ENCODE data around the gene FGD5. TPM values are rescaled to one million over a fixed set of nuclear protein-coding genes. Genes with fewer than 3 reads are reported as not detected.

Gene FGD5
- polyA plus RNA-seq, 1 of the 3 experiments (the other 2 are of a cell fraction), result not detected

GRCh38 chr3:14844386-14845170 is 25.8 kb downstream of the FGD5 start:
- Histone ChIP-seq H3K79me2 (ENCODE audit: insufficient read depth) (no peaks in the 10 kb centered on the region), H3K36me3 (replicated peaks in 1 of 2; ENCODE audit: control insufficient read depth in 1 of 2, insufficient read depth in 2 of 2, low read length in 1 of 2) (no peaks in the 10 kb centered on the region), H3K4me3 (ENCODE audit: low read depth in 2 of 2, low read length in 1 of 2) (no peak overlapping the region), H2AFZ (ENCODE audit: low read depth) (no peak overlapping the region), H3K9me3 (no peaks in the 10 kb centered on the region), H3K27ac (ENCODE audit: low read depth in 2 of 2, low read length in 1 of 2) (no peak overlapping the region), H3K27me3 (ENCODE audit: insufficient read depth) (no peaks in the 10 kb centered on the region; the same call in 1 of the 2 replicates), H3K4me2 (no peak overlapping the region), H3K4me1 (ENCODE audit: control insufficient read depth in 1 of 2, insufficient read depth in 2 of 2, low read depth in 1 of 2, low read length in 1 of 2) (peaks cover 0 to 33% of the 10 kb centered on the region in 2 experiments; a peak in 2 of 4 replicates), H3K9ac (no peak overlapping the region), H3K9me2 (no peaks in the 10 kb centered on the region), H3F3A (replicated peaks; ENCODE audit: insufficient read depth) (no peaks in the 10 kb centered on the region), H4K20me1 (ENCODE audit: insufficient read depth) (no peaks in the 10 kb centered on the region)
- CTCF ChIA-PET, result no interaction called here
- DNase-seq, result no peak
- TF ChIP-seq FOXJ3 (CRISPR knock-in tag; IDR thresholded peaks at IDR 0.05) (no peak), REST (IDR thresholded peaks at IDR 0.05; ENCODE audit: low read depth, low read length) (no peak)
- 41% methylated on average over 7 of the region's 7 CpGs for WGBS (ENCODE audit: low lambda C conversion rate)
- POLR2A ChIA-PET, result no interaction called here

- H3K27ac ChIP-seq (ENCODE audit: low read depth in 2 of 2, low read length in 1 of 2), result no peak overlapping the region
- H3F3A ChIP-seq (replicated peaks; ENCODE audit: insufficient read depth), result no peaks in the 10 kb centered on the region
- ChIA-PET POLR2A (no interaction called here), CTCF (no interaction called here)
- H3K27me3 ChIP-seq (ENCODE audit: insufficient read depth), result no peaks in the 10 kb centered on the region; the same call in 1 of the 2 replicates
- no peaks in the 10 kb centered on the region for H3K36me3 ChIP-seq (replicated peaks in 1 of 2; ENCODE audit: control insufficient read depth in 1 of 2, insufficient read depth in 2 of 2, low read length in 1 of 2)
- H4K20me1 ChIP-seq (ENCODE audit: insufficient read depth), result no peaks in the 10 kb centered on the region
- 12% methylated on average over 3 of the region's 3 CpGs for WGBS (ENCODE audit: low lambda C conversion rate)
- DNase-seq, result no peak
- no peaks in the 10 kb centered on the region for H3K9me3 ChIP-seq
- no peaks in the 10 kb centered on the region for H3K9me2 ChIP-seq
- H3K79me2 ChIP-seq (ENCODE audit: insufficient read depth), result no peaks in the 10 kb centered on the region
- H3K4me2 ChIP-seq, result no peak overlapping the region
- H3K4me3 ChIP-seq (ENCODE audit: low read depth in 2 of 2, low read length in 1 of 2), result no peak overlapping the region
- no peak overlapping the region for H2AFZ ChIP-seq (ENCODE audit: low read depth)
- no peak overlapping the region for H3K9ac ChIP-seq
- H3K4me1 ChIP-seq (ENCODE audit: control insufficient read depth in 1 of 2, insufficient read depth in 2 of 2, low read depth in 1 of 2, low read length in 1 of 2), result peaks cover 0 to 39% of the 10 kb centered on the region in 2 experiments; a peak in 2 of 4 replicates
- TF ChIP-seq GATA2 (CRISPR knock-in tag; IDR thresholded peaks at IDR 0.05) (no peak), EZH2phosphoT487 (IDR thresholded peaks at IDR 0.05; ENCODE audit: borderline replicate concordance, low read depth) (no peak), YY1 (IDR thresholded peaks at IDR 0.05; ENCODE audit: low read depth) (no peak), NFIC (IDR thresholded peaks at IDR 0.05; ENCODE audit: borderline replicate concordance) (no peak), ELF1 (IDR thresholded peaks at IDR 0.05) (no peak), REST (IDR thresholded peaks at IDR 0.05; ENCODE audit: low read depth, low read length) (no peak), ZBTB33 (IDR thresholded peaks at IDR 0.05; ENCODE audit: borderline replicate concordance, low read depth) (no peak), EP300 (IDR thresholded peaks at IDR 0.05; ENCODE audit: borderline replicate concordance in 1 of 2, low read depth in 1 of 2, low read length in 1 of 2) (no peak), MEF2A (IDR thresholded peaks at IDR 0.05; ENCODE audit: borderline replicate concordance, low read depth) (no peak), USF2 (IDR thresholded peaks at IDR 0.05; ENCODE audit: borderline replicate concordance, low read depth, low read length) (no peak), FOXJ3 (CRISPR knock-in tag; IDR thresholded peaks at IDR 0.05) (no peak), TEAD4 (IDR thresholded peaks at IDR 0.05; ENCODE audit: borderline replicate concordance, insufficient read depth) (no peak), PBX3 (IDR thresholded peaks at IDR 0.05) (no peak)
Measured at GRCh38 chr3:14845180-14845579, 26.4 kb downstream of the FGD5 start.

Data from SK-N-SH (cell line).